GM21447 (cell line): ENCODE measurements around the gene ZGLP1.

Experiments used
- ATAC-seq: cut with Tn5 transposase; IDR thresholded peaks from one replicate; pipeline ENCODE4 v1.9.1; 2021; ENCODE audit not compliant: unreplicated experiment

ZGLP1 gene

GRCh38 chr19:10255358-10255757 is 54.3 kb downstream of the ZGLP1 start:
- ATAC-seq = no peak
